Measurements from ENCODE around the gene MTM1. TPM values are rescaled to one million over a fixed set of nuclear protein-coding genes. Genes with fewer than 3 reads are reported as not detected.

The MTM1 gene
- 10 to 100 TPM; 25.8 to 31.7 TPM for total RNA-seq
- polyA plus RNA-seq, result 10 to 100 TPM; 12.7 to 13.4 (median 13.2) TPM
- total RNA-seq, result 29.5 to 45.8 (median 37.4) reads per million in 6 experiments

GRCh38 chrX:150568320-150569154 lies at the start of gene MTM1:
Gene MTM1, plus strand, starts transcription at chrX:150568621. Its CDS starts 23,994 bp downstream, at chrX:150592615.
- H3K4me3 Mint-ChIP-seq, result peak within 1 kb of the TSS; percentile 79 to 91 (median 88)
- H3K36me3 Mint-ChIP-seq, result no peaks in the 10 kb centered on the region
- ATAC-seq, result peak; percentile 86 to 88
- H3K9me3 Mint-ChIP-seq, result no peaks in the 10 kb centered on the region
- POLR2A ChIA-PET, result interaction anchor here (0.8 to 4.1 kb wide), 5 partner anchors 10 to 629 kb away, joined by 3 to 37 read pairs (median 3); no protein-coding TSS in a partner anchor
- no peaks in the 10 kb centered on the region for H3K27me3 Mint-ChIP-seq
- H3K27ac Mint-ChIP-seq, result peak within 1 kb of the TSS in 9 of 10 donors; percentile 87 to 96 (median 92)
- H3K4me1 Mint-ChIP-seq, result peaks cover 13 to 47% (median 41%) of the 10 kb centered on the region in 4 donors
- DNase-seq, result peak; percentile 77 to 95 (median 89)

- Mint-ChIP-seq H3K9me3 (no peaks in the 10 kb centered on the region), H3K27ac (no peak overlapping the region)
These were observed 45.9 kb upstream of the MTM1 start for GRCh38 chrX:150522494-150522893.

GRCh38 chrX:150525061-150525919 lies 43.1 kb upstream of the MTM1 start:
- DNase-seq (no peak), ATAC-seq (no peak)
- POLR2A ChIA-PET, result no interaction called here
- no peaks in the 10 kb centered on the region for H3K4me1 Mint-ChIP-seq
- H3K27me3 Mint-ChIP-seq, result no peaks in the 10 kb centered on the region
- H3K9me3 Mint-ChIP-seq, result no peaks in the 10 kb centered on the region
- no peak overlapping the region for H3K27ac Mint-ChIP-seq
- H3K36me3 Mint-ChIP-seq, result no peaks in the 10 kb centered on the region
- no peak overlapping the region for H3K4me3 Mint-ChIP-seq

More at GRCh38 chrX:150522494-150522893, 45.9 kb upstream of the MTM1 start:
- no peaks in the 10 kb centered on the region for H3K27me3 Mint-ChIP-seq
- DNase-seq (no peak), ATAC-seq (no peak)
- H3K4me1 Mint-ChIP-seq, result no peaks in the 10 kb centered on the region
- POLR2A ChIA-PET, result interaction anchor here (1.6 kb wide), 1 partner anchor 24 kb away, joined by 5 read pairs; no protein-coding TSS in a partner anchor
- H3K36me3 Mint-ChIP-seq, result no peaks in the 10 kb centered on the region
- no peak overlapping the region for H3K4me3 Mint-ChIP-seq

- H3K4me3 Mint-ChIP-seq, result no peak overlapping the region
- POLR2A ChIA-PET, result no interaction called here
These were observed 41.7 kb upstream of the MTM1 start for GRCh38 chrX:150526692-150527091.

GRCh38 chrX:150527108-150527507 lies 41.3 kb upstream of the MTM1 start:
- no peaks in the 10 kb centered on the region for H3K27me3 Mint-ChIP-seq
- no peaks in the 10 kb centered on the region for H3K36me3 Mint-ChIP-seq
- H3K4me3 Mint-ChIP-seq, result no peak overlapping the region
- H3K9me3 Mint-ChIP-seq, result no peaks in the 10 kb centered on the region
- POLR2A ChIA-PET, result no interaction called here
- H3K27ac Mint-ChIP-seq, result no peak overlapping the region
- DNase-seq (no peak), ATAC-seq (no peak)
- H3K4me1 Mint-ChIP-seq, result no peaks in the 10 kb centered on the region

More at GRCh38 chrX:150526692-150527091, 41.7 kb upstream of the MTM1 start:
- H3K9me3 Mint-ChIP-seq, result no peaks in the 10 kb centered on the region
- DNase-seq (no peak), ATAC-seq (no peak)
- no peaks in the 10 kb centered on the region for H3K27me3 Mint-ChIP-seq
- no peak overlapping the region for H3K27ac Mint-ChIP-seq
- H3K36me3 Mint-ChIP-seq, result no peaks in the 10 kb centered on the region
- no peaks in the 10 kb centered on the region for H3K4me1 Mint-ChIP-seq

- DNase-seq (no peak), ATAC-seq (no peak)
- Mint-ChIP-seq H3K4me3 (no peak overlapping the region), H3K36me3 (no peaks in the 10 kb centered on the region), H3K9me3 (peaks cover 0 to 11% (median 2%) of the 10 kb centered on the region in 9 donors), H3K27ac (no peak overlapping the region), H3K4me1 (no peaks in the 10 kb centered on the region), H3K27me3 (no peaks in the 10 kb centered on the region)
- POLR2A ChIA-PET, result no interaction called here
These were observed 38.8 kb upstream of the MTM1 start for GRCh38 chrX:150529587-150529986.

GRCh38 chrX:150530821-150531220 lies 37.6 kb upstream of the MTM1 start:
- DNase-seq (no peak), ATAC-seq (no peak)
- Mint-ChIP-seq H3K4me3 (no peak overlapping the region), H3K27me3 (no peaks in the 10 kb centered on the region), H3K4me1 (no peaks in the 10 kb centered on the region), H3K9me3 (peaks cover 0 to 20% (median 6%) of the 10 kb centered on the region in 9 donors), H3K36me3 (peaks cover 0 to 5% (median 0%) of the 10 kb centered on the region in 3 donors), H3K27ac (no peak overlapping the region)
- POLR2A ChIA-PET, result no interaction called here

GRCh38 chrX:150531467-150531866 lies 37.0 kb upstream of the MTM1 start:
- Mint-ChIP-seq H3K9me3 (peaks cover 0 to 27% (median 6%) of the 10 kb centered on the region in 9 donors), H3K4me1 (no peaks in the 10 kb centered on the region), H3K4me3 (no peak overlapping the region), H3K36me3 (peaks cover 0 to 11% (median 0%) of the 10 kb centered on the region in 3 donors), H3K27me3 (no peaks in the 10 kb centered on the region), H3K27ac (no peak overlapping the region)
- DNase-seq (no peak), ATAC-seq (no peak)
- POLR2A ChIA-PET, result no interaction called here

- POLR2A ChIA-PET, result no interaction called here
- peaks cover 0 to 13% (median 0%) of the 10 kb centered on the region in 3 donors for H3K36me3 Mint-ChIP-seq
- DNase-seq, result no peak
- H3K4me1 Mint-ChIP-seq, result no peaks in the 10 kb centered on the region
- peak overlapping the region in 1 of 10 donors; percentile 27 for H3K27ac Mint-ChIP-seq
- peaks cover 0 to 46% (median 6%) of the 10 kb centered on the region in 9 donors for H3K9me3 Mint-ChIP-seq
- H3K27me3 Mint-ChIP-seq, result no peaks in the 10 kb centered on the region
- no peak for ATAC-seq
- no peak overlapping the region for H3K4me3 Mint-ChIP-seq
These were observed 34.6 kb upstream of the MTM1 start for GRCh38 chrX:150533863-150534262.

GRCh38 chrX:150536455-150537116 lies 31.8 kb upstream of the MTM1 start:
- POLR2A ChIA-PET, result no interaction called here
- H3K27ac Mint-ChIP-seq, result no peak overlapping the region
- H3K27me3 Mint-ChIP-seq, result no peaks in the 10 kb centered on the region
- DNase-seq (no peak), ATAC-seq (no peak)
- H3K4me3 Mint-ChIP-seq, result no peak overlapping the region
- H3K36me3 Mint-ChIP-seq, result peaks cover 0 to 13% (median 0%) of the 10 kb centered on the region in 3 donors
- H3K9me3 Mint-ChIP-seq, result peaks cover 0 to 46% (median 6%) of the 10 kb centered on the region in 9 donors
- H3K4me1 Mint-ChIP-seq, result no peaks in the 10 kb centered on the region

GRCh38 chrX:150537851-150538250 lies 30.6 kb upstream of the MTM1 start:
- Mint-ChIP-seq H3K9me3 (peaks cover 0 to 46% (median 6%) of the 10 kb centered on the region in 9 donors), H3K27me3 (no peaks in the 10 kb centered on the region), H3K27ac (no peak overlapping the region), H3K36me3 (peaks cover 0 to 13% (median 0%) of the 10 kb centered on the region in 3 donors), H3K4me1 (no peaks in the 10 kb centered on the region), H3K4me3 (no peak overlapping the region)
- DNase-seq (no peak), ATAC-seq (no peak)
- POLR2A ChIA-PET, result no interaction called here

GRCh38 chrX:150540965-150541364 lies 27.5 kb upstream of the MTM1 start:
- H3K9me3 Mint-ChIP-seq, result peaks cover 0 to 25% (median 0%) of the 10 kb centered on the region in 9 donors
- peaks cover 0 to 7% (median 0%) of the 10 kb centered on the region in 3 donors for H3K36me3 Mint-ChIP-seq
- DNase-seq (no peak), ATAC-seq (no peak)
- H3K27me3 Mint-ChIP-seq, result no peaks in the 10 kb centered on the region
- POLR2A ChIA-PET, result no interaction called here
- no peak overlapping the region for H3K4me3 Mint-ChIP-seq
- H3K27ac Mint-ChIP-seq, result no peak overlapping the region
- H3K4me1 Mint-ChIP-seq, result peaks cover 0 to 6% (median 3%) of the 10 kb centered on the region in 4 donors
